CD4-positive, alpha-beta T cell treated with Interferon gamma for 1 hour (primary cell): ENCODE results near the gene SLC4A8.
"Not testable (repeated sequence)": the region's sequence is repeated elsewhere in the genome, so short reads cannot be mapped to it uniquely, and the experiment has no call there.

Experiments
- DNase-seq: peaks from one replicate; pipeline ENCODE4 v3.0.0-alpha.2; 2020

The SLC4A8 gene

GRCh38 chr12:51482929-51483697, 58.5 kb downstream of the SLC4A8 start:
- no peak for DNase-seq

- no peak for DNase-seq
Measured at GRCh38 chr12:51484119-51484518, 59.5 kb downstream of the SLC4A8 start.

GRCh38 chr12:51488281-51488680, 63.6 kb downstream of the SLC4A8 start:
- DNase-seq: no peak

- DNase-seq: no peak
Measured at GRCh38 chr12:51493281-51493680, 68.7 kb downstream of the SLC4A8 start.

- DNase-seq: no peak
Measured at GRCh38 chr12:51496895-51497294, 72.3 kb downstream of the SLC4A8 start.

GRCh38 chr12:51504851-51505250, 80.2 kb downstream of the SLC4A8 start:
- DNase-seq: no peak

- DNase-seq: no peak
Measured at GRCh38 chr12:51505360-51506105, 80.9 kb downstream of the SLC4A8 start.

- no peak for DNase-seq
Measured at GRCh38 chr12:51507178-51507577, 82.5 kb downstream of the SLC4A8 start.

- DNase-seq: no peak
Measured at GRCh38 chr12:51508285-51508684, 83.7 kb downstream of the SLC4A8 start.

- DNase-seq: no peak
Measured at GRCh38 chr12:51511546-51512260, 87.1 kb downstream of the SLC4A8 start.

GRCh38 chr12:51512438-51512837, 87.8 kb downstream of the SLC4A8 start:
- DNase-seq: no peak

GRCh38 chr12:51515037-51515436, 90.4 kb downstream of the SLC4A8 start:
- not testable (repeated sequence) for DNase-seq

GRCh38 chr12:51517316-51517715, 92.7 kb downstream of the SLC4A8 start:
- no peak for DNase-seq

GRCh38 chr12:51517800-51518199, 93.2 kb downstream of the SLC4A8 start:
- no peak for DNase-seq

- no peak for DNase-seq
Measured at GRCh38 chr12:51519755-51520154, 95.1 kb downstream of the SLC4A8 start.

- no peak for DNase-seq
Measured at GRCh38 chr12:51520576-51521325, 96.1 kb downstream of the SLC4A8 start.

- DNase-seq: no peak
Measured at GRCh38 chr12:51521554-51522276, 97.1 kb downstream of the SLC4A8 start.

- DNase-seq: no peak
Measured at GRCh38 chr12:51522696-51523095, 98.1 kb downstream of the SLC4A8 start.

GRCh38 chr12:51524386-51524901, 99.8 kb downstream of the SLC4A8 start:
- DNase-seq: no peak

- no peak for DNase-seq
Measured at GRCh38 chr12:51525518-51525917, 100.9 kb downstream of the SLC4A8 start.

- no peak for DNase-seq
Measured at GRCh38 chr12:51527966-51528365, 103.3 kb downstream of the SLC4A8 start.
